RWPE2 (cell line): ENCODE data around the gene ABCE1.

Source experiments
- ATAC-seq: fragments of 200-7000 bp; cut with Tn5 transposase; 3 replicates; pipeline ENCODE4 v1.9.1; 2021; ENCODE audit warnings: low read depth
- DNase-seq: peaks from one replicate; pipeline ENCODE4 v3.0.0-alpha.2; 2020; ENCODE audit warnings: low spot score
- H3K27ac ChIP-seq: fragments of 450-650 bp; 2 replicates; pipeline ENCODE4 v1.5.1; 2017; ENCODE audit warnings: mild to moderate bottlenecking; ENCODE audit not compliant: poor library complexity, severe bottlenecking
- H3K27me3 ChIP-seq: fragments of 250-450 bp; sonication (Bioruptor Pico); 2 replicates; pipeline ENCODE4 v1.5.1; 2021; ENCODE audit warnings: mild to moderate bottlenecking, moderate library complexity; ENCODE audit not compliant: insufficient read depth, poor library complexity, severe bottlenecking
- H3K36me3 ChIP-seq: fragments of 250-450 bp; sonication (Bioruptor Pico); 2 replicates; pipeline ENCODE4 v1.5.1; 2020; ENCODE audit warnings: low read depth, mild to moderate bottlenecking, moderate library complexity
- H3K4me1 ChIP-seq: fragments of 250-450 bp; sonication (Bioruptor Pico); 2 replicates; pipeline ENCODE4 v1.5.1; 2021; ENCODE audit warnings: mild to moderate bottlenecking, moderate library complexity; ENCODE audit not compliant: insufficient read depth, poor library complexity, severe bottlenecking
- H3K4me3 ChIP-seq: fragments of 250-450 bp; sonication (Bioruptor Pico); 2 replicates; pipeline ENCODE4 v1.5.1; 2021; ENCODE audit warnings: mild to moderate bottlenecking, moderate library complexity; ENCODE audit not compliant: severe bottlenecking
- H3K9me3 ChIP-seq: fragments of 250-450 bp; sonication (Bioruptor Pico); 2 replicates; pipeline ENCODE4 v1.5.1; 2021; ENCODE audit warnings: mild to moderate bottlenecking, moderate library complexity; ENCODE audit not compliant: severe bottlenecking
- TF ChIP-seq, protein P1 (sequence below): fragments of 450-650 bp; IDR thresholded peaks from one replicate; pipeline ENCODE4 v1.5.1; 2017; ENCODE audit warnings: mild to moderate bottlenecking, moderate library complexity; ENCODE audit not compliant: poor library complexity, severe bottlenecking

ABCE1 gene

DNA sequence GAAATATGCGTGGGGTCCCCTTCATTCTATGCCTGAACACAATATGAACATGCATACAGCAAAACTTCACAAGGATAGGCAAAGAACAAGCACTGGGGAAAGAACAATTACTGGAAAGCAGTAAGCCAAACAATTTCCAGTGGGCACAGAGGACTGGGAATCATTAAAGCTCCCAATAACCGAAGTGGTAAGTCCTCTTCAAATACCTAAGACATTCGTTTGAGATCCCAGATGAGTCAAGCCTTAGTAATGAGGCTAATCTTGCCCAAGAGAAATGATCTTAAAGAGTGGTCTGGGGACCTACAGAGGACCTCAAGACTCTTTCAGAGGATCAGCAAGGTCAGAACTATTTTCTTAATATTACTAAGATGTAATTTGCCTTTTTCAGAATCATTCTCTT, 28.8 kb upstream of the ABCE1 start:
- H3K36me3 ChIP-seq: no peaks in the 10 kb centered on the region; the same call in 1 of the 2 replicates
- H3K27ac ChIP-seq: no peak overlapping the region
- TF ChIP-seq, protein P1, sequence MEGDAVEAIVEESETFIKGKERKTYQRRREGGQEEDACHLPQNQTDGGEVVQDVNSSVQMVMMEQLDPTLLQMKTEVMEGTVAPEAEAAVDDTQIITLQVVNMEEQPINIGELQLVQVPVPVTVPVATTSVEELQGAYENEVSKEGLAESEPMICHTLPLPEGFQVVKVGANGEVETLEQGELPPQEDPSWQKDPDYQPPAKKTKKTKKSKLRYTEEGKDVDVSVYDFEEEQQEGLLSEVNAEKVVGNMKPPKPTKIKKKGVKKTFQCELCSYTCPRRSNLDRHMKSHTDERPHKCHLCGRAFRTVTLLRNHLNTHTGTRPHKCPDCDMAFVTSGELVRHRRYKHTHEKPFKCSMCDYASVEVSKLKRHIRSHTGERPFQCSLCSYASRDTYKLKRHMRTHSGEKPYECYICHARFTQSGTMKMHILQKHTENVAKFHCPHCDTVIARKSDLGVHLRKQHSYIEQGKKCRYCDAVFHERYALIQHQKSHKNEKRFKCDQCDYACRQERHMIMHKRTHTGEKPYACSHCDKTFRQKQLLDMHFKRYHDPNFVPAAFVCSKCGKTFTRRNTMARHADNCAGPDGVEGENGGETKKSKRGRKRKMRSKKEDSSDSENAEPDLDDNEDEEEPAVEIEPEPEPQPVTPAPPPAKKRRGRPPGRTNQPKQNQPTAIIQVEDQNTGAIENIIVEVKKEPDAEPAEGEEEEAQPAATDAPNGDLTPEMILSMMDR: no peak
- H3K4me1 ChIP-seq: peaks cover 4% of the 10 kb centered on the region
- ATAC-seq: peak; percentile 92
- H3K9me3 ChIP-seq: no peaks in the 10 kb centered on the region
- H3K4me3 ChIP-seq: no peak overlapping the region
- no peaks in the 10 kb centered on the region for H3K27me3 ChIP-seq
- DNase-seq: no peak

DNA sequence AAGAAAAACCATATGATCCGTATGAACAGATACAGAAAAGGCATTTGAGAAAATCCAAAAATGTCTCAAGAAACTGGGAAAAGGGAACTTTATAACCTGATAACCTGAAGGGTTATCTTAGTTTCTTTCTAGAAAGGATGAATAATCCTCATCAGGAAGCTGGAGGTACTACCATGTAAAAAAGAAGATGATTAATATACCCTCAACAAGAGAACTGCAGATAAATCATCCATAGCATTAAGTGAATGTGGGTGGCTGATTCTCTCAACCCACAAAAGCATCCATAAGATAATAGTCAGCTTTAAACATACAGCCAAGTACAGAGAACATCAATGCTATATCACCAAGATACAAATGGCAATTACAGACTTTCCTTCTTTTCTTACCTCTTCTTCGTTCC, 26.6 kb upstream of the ABCE1 start:
- Histone ChIP-seq H3K27me3 (no peaks in the 10 kb centered on the region), H3K36me3 (no peaks in the 10 kb centered on the region; the same call in 1 of the 2 replicates), H3K4me3 (no peak overlapping the region), H3K4me1 (peaks cover 4% of the 10 kb centered on the region), H3K9me3 (no peaks in the 10 kb centered on the region), H3K27ac (no peak overlapping the region)
- TF ChIP-seq, protein P1: no peak
- ATAC-seq: no peak
- no peak for DNase-seq

DNA sequence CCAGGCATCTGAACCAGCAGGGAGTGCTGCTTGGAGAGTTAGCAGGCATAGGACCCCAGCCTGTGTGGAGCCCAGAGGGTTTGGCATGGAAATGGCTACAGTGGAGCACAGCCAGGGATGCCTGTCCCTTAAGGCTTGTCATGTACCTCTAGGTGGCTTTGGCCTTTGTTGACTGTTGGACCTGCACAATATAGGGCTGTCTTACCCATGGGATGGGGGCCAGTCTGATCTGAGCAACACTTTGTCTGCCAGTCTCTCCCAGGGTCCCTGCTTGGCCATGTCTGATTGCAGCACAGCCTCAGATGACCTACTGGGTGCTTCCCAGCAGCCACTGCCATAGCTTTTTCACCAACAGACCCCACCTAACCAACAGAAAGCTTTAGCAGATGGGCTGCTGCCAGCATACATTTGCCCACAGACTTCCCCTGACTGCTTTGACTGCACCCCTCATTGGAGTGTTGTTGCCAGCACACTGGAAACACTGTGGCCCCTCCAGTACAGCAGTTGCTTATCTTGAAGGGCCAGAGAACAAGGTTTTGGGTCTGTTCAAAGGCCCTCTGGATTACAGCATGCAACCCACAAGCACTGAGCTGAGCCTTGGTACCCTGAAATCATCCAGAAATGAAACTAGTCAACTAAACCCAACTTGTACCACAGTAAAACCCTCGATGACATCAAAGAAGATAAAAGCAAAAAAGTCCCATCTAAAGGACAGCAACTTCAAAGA, 22.2 kb upstream of the ABCE1 start:
- no peak overlapping the region for H3K4me3 ChIP-seq
- peaks cover 20% of the 10 kb centered on the region for H3K36me3 ChIP-seq
- no peaks in the 10 kb centered on the region for H3K27me3 ChIP-seq
- TF ChIP-seq, protein P1: no peak
- ATAC-seq: no peak
- H3K9me3 ChIP-seq: no peaks in the 10 kb centered on the region
- H3K27ac ChIP-seq: no peak overlapping the region
- DNase-seq: no peak
- no peaks in the 10 kb centered on the region for H3K4me1 ChIP-seq

DNA sequence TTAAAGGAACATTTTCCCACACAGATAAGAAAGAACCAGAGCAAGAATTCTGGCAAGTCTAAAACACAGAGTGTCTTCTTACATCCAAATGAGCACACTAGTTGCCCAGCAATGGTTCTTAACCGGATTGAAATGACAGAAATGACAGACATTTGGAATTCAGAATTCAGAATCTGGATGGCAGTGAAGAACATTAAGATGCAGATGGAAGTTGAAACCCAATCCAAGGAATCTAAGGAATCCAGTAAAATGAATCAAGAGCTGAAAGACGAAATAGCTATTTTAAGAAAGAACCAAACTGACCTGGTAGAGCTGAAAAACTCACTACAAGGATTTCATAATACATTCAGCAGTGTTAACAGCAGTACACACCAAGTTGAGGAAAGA, 21.6 kb upstream of the ABCE1 start:
- Histone ChIP-seq H3K4me1 (no peaks in the 10 kb centered on the region), H3K27me3 (no peaks in the 10 kb centered on the region), H3K27ac (no peak overlapping the region), H3K4me3 (no peak overlapping the region), H3K9me3 (no peaks in the 10 kb centered on the region), H3K36me3 (peaks cover 21% of the 10 kb centered on the region)
- TF ChIP-seq, protein P1: no peak
- DNase-seq: no peak
- ATAC-seq: no peak

DNA sequence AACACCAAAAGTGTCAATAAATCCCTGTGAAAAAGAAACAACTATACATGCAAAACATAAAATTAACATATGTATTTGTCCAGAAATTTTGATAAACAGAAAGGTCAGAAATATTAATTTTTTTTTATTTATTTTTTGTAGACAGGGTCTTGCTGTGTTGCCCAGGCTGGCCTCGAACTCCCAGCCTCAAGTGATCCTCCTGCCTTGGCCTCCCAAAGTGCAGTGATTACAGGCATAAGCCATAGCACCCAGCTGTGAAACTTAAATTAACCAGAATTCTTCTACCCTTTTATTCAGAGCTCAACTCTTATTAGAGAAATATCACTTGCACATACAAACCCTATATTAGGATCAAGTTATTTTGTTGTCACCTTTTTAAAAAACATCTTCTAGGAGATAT, 16.4 kb upstream of the ABCE1 start:
- Histone ChIP-seq H3K4me1 (no peaks in the 10 kb centered on the region), H3K4me3 (no peak overlapping the region), H3K36me3 (peaks cover 54% of the 10 kb centered on the region), H3K27me3 (no peaks in the 10 kb centered on the region), H3K27ac (no peak overlapping the region), H3K9me3 (no peaks in the 10 kb centered on the region)
- DNase-seq: no peak
- TF ChIP-seq, protein P1: no peak
- no peak for ATAC-seq
